ENCODE data around the gene ACAD10.

DNA sequence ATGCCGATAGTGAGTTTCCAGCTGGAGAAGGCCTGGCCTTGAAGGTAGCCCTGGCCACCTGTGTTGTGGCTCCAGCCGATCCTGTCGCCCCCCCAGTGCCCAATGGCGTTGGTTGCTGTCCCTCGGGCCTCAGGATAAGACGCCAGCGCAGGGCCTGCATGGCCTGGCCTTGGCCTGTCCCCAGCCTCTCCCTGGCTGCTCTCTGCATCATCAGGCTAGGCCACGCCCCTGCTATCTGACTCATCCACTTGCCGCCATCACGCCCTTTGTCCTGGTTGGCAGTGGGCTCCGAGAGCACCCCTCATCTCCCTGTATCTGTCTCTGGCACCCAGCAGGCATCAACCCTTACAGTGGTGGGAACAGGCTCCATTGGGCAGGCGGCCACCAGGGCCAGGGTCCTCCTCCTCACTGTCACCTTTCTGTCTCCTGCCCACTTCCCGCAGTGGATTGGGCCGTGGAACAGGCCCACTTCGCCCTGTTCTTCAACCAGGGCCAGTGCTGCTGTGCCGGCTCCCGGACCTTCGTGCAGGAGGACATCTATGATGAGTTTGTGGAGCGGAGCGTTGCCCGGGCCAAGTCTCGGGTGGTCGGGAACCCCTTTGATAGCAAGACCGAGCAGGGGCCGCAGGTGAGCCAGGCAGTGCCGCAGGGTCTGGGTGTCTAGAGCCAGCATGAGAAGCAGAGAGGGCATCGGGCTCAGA lies 106.5 kb downstream of the ACAD10 start:
- TF ChIP-seq SUZ12 (IDR thresholded peaks at IDR 0.05; ENCODE audit: extremely low read depth, insufficient read depth, insufficient read length) (no peak), YY1 (IDR thresholded peaks at IDR 0.05; ENCODE audit: insufficient read depth, insufficient read length) (no peak), ZNF274 (IDR thresholded peaks at IDR 0.05; ENCODE audit: low read depth, low read length) (no peak)
